Stimulated activated CD8-positive, alpha-beta memory T cell treated with anti-CD3 and anti-CD28 coated beads, Interleukin-7, amount 100 ng/mL, for 4 hours (primary cell): ENCODE measurements around the gene CEBPZ.
A peak's percentile ranks its signal among the peaks of the same experiment; 100 is the strongest.

Experiments
- DNase-seq, 2 donors: peaks; one replicate each; pipeline ENCODE4 v3.0.0-alpha.2; 2020; ENCODE audit warnings: low read depth in 2 of 2

The CEBPZ gene

DNA sequence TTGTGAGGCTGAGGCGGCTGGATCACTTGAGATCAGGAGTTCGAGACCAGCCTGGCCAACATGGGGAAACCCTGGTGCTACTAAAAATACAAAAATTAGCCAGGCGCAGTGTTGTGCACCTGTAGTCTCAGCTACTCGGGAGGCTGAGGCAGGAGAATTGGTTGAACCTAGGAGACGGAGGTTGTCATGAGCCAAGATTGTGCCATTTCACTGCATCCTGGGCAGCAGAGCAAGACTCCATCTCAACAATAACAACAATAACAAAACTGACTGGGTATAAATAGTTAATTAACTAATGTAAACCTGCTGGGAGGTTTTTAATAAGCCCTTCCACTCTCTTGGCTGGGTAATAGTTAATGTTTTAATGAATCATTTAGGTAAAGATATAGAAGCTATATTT lies 50.8 kb downstream of the CEBPZ start:
- DNase-seq: no peak

- no peak for DNase-seq
Observed at GRCh38 chr2:37180006-37180639, 51.3 kb downstream of the CEBPZ start.

- DNase-seq: no peak
Observed at GRCh38 chr2:37173741-37174140, 57.7 kb downstream of the CEBPZ start.

DNA sequence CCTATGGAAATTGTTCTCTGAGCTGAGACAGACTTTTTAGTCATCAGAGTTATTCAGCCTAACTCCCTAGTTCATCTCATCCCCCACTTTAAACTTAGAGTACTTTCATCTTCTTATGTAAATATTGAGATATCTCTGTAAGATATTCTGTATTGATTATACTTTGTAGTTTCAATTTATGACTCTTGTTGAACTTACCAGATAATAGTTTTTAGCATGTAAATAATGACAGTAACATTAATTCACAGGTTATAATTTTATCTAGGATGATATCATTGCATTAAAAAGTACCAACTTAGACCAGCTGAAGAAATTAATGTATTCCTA lies 59.8 kb downstream of the CEBPZ start:
- no peak for DNase-seq

- DNase-seq: no peak
Observed at GRCh38 chr2:37168217-37168981, 63.0 kb downstream of the CEBPZ start.

DNA sequence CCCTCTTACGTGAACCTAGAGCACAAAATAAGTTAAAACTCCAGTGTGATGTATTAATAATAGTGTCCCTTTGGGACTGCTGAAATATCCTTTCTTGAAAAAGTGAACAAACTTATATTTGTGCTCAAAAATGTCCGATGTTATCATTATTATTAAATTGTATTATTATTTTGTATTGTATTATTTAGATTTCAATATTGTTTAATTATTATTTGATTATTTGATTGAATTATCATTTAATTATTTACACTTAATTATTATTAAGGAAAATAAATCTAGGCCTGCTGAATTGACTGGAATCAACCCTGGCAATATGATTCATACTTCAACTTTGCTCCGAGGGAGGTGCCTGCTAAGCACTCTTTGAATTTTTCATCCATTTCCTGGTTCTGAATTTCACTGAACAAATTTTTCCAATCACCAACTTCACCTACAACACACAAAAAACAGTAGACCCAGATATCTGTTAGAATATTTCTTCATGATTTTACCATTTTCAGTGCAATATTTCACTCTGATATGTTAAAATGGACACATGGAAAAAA lies 63.7 kb downstream of the CEBPZ start:
- no peak for DNase-seq

DNA sequence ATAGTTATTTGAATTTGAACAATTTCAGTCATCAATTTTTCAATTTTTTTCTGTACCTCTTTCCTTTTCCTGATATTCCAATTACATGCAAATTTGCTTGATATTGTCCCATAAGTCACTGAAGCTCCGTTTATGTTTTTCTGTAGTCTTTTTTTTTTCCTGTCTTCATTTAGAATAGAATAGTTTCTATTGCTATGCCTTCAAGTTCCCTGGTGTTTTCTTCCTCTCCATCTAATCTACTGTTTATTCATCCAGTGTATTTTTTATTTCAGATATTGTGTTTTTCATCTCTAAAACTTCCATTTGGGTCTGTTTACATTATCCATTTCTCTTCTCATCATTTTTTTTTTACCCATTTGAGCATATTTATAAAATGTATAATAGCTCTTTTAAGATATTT lies 66.6 kb downstream of the CEBPZ start:
- no peak for DNase-seq

DNA sequence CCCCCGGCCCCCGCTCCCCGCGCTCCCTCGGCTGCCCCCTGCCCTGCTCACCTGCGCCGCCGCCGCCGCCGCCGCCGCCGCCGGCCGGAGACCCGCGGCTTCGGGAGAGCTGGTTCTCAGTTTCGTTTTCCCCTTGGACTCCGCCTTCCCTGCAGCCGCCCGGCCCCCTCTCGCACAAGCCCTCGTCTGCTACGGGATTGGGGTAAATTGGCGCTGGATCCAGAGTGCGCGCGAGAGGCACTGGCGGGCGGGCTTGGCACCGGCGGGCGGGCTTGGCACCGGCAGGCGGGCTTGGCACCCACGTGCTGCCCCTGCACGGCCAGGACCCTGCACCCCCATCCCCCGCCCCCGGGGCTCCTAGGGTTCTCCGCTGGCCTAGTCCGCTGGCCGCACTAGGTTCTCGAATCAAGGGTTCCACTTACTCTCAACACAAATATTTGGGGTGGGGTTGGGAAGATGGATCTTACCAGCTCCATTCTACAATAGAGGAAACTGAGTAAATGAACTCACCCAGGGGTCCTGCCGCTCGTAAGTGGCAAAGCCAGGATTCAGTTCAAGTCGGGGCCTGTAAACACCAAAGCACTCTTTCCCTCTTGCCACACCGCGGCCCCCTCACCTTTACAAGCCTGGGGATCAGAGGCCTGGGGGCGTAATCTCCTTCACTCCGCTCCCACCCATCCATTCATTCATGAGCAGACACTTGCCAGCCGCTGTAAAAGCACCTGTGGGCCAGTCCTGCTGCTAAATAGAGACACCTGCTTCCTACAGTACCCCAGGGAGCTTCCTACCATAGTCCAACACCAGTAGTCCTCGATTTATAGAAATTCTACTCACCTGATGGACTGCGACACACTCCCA lies 74.3 kb downstream of the CEBPZ start, which contains the start of gene EIF2AK2:
TSS of gene EIF2AK2 (minus strand) at position 124 of the 858 bp plus-strand sequence. CDS start 9,174 bp downstream, outside the sequence.
- peak; percentile 67 to 71 for DNase-seq

- DNase-seq: no peak
Observed at GRCh38 chr2:37156071-37156856, 75.1 kb downstream of the CEBPZ start.

DNA sequence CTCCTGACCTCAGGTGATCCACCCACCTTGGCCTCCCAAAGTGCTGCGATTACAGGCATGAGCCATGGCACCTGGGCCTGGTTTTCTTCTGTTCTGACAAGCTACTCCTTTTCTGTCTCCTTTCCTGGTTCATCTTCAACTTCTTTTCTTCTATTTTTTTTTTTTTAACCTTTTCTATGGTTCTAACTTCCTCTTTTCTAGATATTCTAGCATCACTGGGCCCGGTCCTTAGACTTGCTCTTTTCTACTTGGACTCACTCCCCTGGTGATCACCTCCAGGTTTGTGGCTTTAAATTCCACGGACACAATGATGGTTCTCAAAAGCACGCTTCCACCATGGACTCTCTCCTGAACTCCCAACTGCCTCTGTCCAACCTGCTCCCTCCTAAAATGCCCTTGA lies 76.6 kb downstream of the CEBPZ start:
- no peak for DNase-seq

DNA sequence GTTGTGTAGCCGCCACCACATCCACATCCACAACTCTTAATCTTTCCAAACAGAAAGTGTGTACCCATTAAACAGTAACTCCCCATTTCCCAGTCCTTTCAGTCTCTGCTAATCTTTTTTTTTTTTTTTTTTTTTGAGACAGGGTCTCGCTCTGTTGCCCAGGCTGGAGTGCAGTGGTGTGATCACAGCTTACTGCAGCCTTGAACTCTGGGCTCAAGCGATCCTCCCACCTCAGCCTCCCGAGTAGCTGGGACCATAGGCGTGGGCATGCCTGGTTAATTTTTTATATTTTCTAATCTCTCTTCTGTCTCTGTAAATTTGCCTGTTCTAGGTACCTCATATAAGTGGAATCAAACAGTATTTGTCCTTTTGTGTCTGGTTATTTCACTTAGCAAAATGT lies 78.2 kb downstream of the CEBPZ start:
- no peak for DNase-seq
